ENCODE data around the gene BLTP3B. TPM values are rescaled to one million over a fixed set of nuclear protein-coding genes. Genes with fewer than 3 reads are reported as not detected.

The BLTP3B gene
- total RNA-seq, 2 experiments from 2014 or later = 39.6 to 41.3 TPM

- Mint-ChIP-seq H3K4me3 (no peak overlapping the region), H3K27ac (no peak overlapping the region), H3K27me3 (no peaks in the 10 kb centered on the region), H3K36me3 (ENCODE audit: low read depth) (no peaks in the 10 kb centered on the region), H3K4me1 (ENCODE audit: low read depth) (peaks cover 8% of the 10 kb centered on the region), H3K9me3 (no peaks in the 10 kb centered on the region)
- ATAC-seq (no peak), DNase-seq (no peak)
- ChIA-PET POLR2A (no interaction called here), CTCF (interaction anchor here (1.3 kb wide), 1 partner anchor 14 kb away, joined by 6 read pairs; no protein-coding TSS in a partner anchor)
- intact Hi-C loops (cut with micrococcal nuclease) = no loop called here
- no peak for TF ChIP-seq CTCF (IDR thresholded peaks at IDR 0.05)
Measured at GRCh38 chr12:100168562-100168961, 25.9 kb upstream of the BLTP3B start.

- CTCF ChIA-PET = interaction anchor here (1.1 to 3.5 kb wide), 2 partner anchors 11 kb away, joined by 5 to 34 read pairs; no protein-coding TSS in a partner anchor
- Mint-ChIP-seq H3K27ac (no peak overlapping the region), H3K4me1 (ENCODE audit: low read depth) (peaks cover 10% of the 10 kb centered on the region), H3K36me3 (ENCODE audit: low read depth) (no peaks in the 10 kb centered on the region), H3K4me3 (no peak overlapping the region), H3K27me3 (no peaks in the 10 kb centered on the region), H3K9me3 (no peaks in the 10 kb centered on the region)
- TF ChIP-seq CTCF (IDR thresholded peaks at IDR 0.05) = no peak
- no peak for DNase-seq
- intact Hi-C loops (cut with micrococcal nuclease) = no loop called here
- POLR2A ChIA-PET = interaction anchor here (1.0 kb wide), 1 partner anchor 25 kb away, joined by 3 read pairs; no protein-coding TSS in a partner anchor
- ATAC-seq = no peak
Measured at GRCh38 chr12:100166232-100166631, 23.6 kb upstream of the BLTP3B start.

GRCh38 chr12:100165356-100165755, 22.7 kb upstream of the BLTP3B start:
- Mint-ChIP-seq H3K36me3 (ENCODE audit: low read depth) (no peaks in the 10 kb centered on the region), H3K4me3 (no peak overlapping the region), H3K9me3 (no peaks in the 10 kb centered on the region), H3K27ac (no peak overlapping the region), H3K4me1 (ENCODE audit: low read depth) (peaks cover 10% of the 10 kb centered on the region), H3K27me3 (no peaks in the 10 kb centered on the region)
- CTCF ChIA-PET = interaction anchor here (1.1 to 3.5 kb wide), 2 partner anchors 10 to 13 kb away, joined by 3 to 34 read pairs; no protein-coding TSS in a partner anchor
- TF ChIP-seq CTCF (IDR thresholded peaks at IDR 0.05) = no peak
- DNase-seq = no peak
- no peak for ATAC-seq
- intact Hi-C loops (cut with micrococcal nuclease) = no loop called here
- POLR2A ChIA-PET = interaction anchor here (1.0 kb wide), 1 partner anchor 24 kb away, joined by 3 read pairs; no protein-coding TSS in a partner anchor

GRCh38 chr12:100164153-100164704, 21.6 kb upstream of the BLTP3B start:
- ChIA-PET POLR2A (interaction anchor here (1.2 to 1.5 kb wide), 2 partner anchors 9 to 11 kb away, joined by 3 to 4 read pairs; no protein-coding TSS in a partner anchor), CTCF (interaction anchor here (0.6 to 3.5 kb wide), 4 partner anchors 9 to 30 kb away, joined by 3 to 34 read pairs (median 4); no protein-coding TSS in a partner anchor)
- Mint-ChIP-seq H3K36me3 (ENCODE audit: low read depth) (no peaks in the 10 kb centered on the region), H3K27ac (no peak overlapping the region), H3K27me3 (no peaks in the 10 kb centered on the region), H3K4me3 (peak overlapping the region; percentile 55), H3K9me3 (no peaks in the 10 kb centered on the region), H3K4me1 (ENCODE audit: low read depth) (peaks cover 10% of the 10 kb centered on the region)
- no peak for TF ChIP-seq CTCF (IDR thresholded peaks at IDR 0.05)
- intact Hi-C loops (cut with micrococcal nuclease) = no loop called here
- ATAC-seq = no peak
- no peak for DNase-seq
